Lower lobe of right lung (tissue), 2 donors: Measurements from ENCODE around the gene KRT77. TPM values are rescaled to one million over a fixed set of nuclear protein-coding genes. Genes with fewer than 3 reads are reported as not detected.

ENCODE experiments used
- ATAC-seq, 2 donors: fragments of 200-7000 bp; cut with Tn5 transposase; one replicate each; pipeline ENCODE4 v1.9.1; 2020 to 2022; ENCODE audit warnings: mild to moderate bottlenecking in 2 of 2, moderate library complexity in 2 of 2
- DNase-seq: peaks from one replicate; pipeline ENCODE4 v3.0.0-alpha.2; 2020
- H3K27ac ChIP-seq: fragments of 200-600 bp; one replicate; pipeline ENCODE4 v1.8.0; 2022
- H3K27me3 ChIP-seq: fragments of 200-600 bp; one replicate; pipeline ENCODE4 v1.8.0; 2022; ENCODE audit warnings: low read depth
- H3K36me3 ChIP-seq: fragments of 200-600 bp; one replicate; pipeline ENCODE4 v1.8.0; 2022; ENCODE audit warnings: mild to moderate bottlenecking
- H3K4me1 ChIP-seq: fragments of 200-600 bp; one replicate; pipeline ENCODE4 v1.8.0; 2022
- H3K4me3 ChIP-seq: fragments of 200-600 bp; one replicate; pipeline ENCODE4 v1.8.0; 2022; ENCODE audit warnings: mild to moderate bottlenecking
- H3K9me3 ChIP-seq: fragments of 200-600 bp; one replicate; pipeline ENCODE4 v1.8.0; 2022
- intact Hi-C: fragments of 100-400 bp; cut with DNase I; formaldehyde crosslinking; loops from one replicate; pipeline ENCODE4 v1.11.0; 2022
- total RNA-seq: library from RNA; stranded (reverse); fragmentation: NEBNext Ultra II Directional; extraction: Animal tissue kit (Norgen Biotek cat#: 25700); gene quantifications from one replicate; pipeline ENCODE4 v1.2.1, GENCODE V29; 2021
- TF ChIP-seq, protein P1 (sequence below): fragments of 200-600 bp; IDR thresholded peaks from one replicate; pipeline ENCODE4 v1.8.0; 2022; ENCODE audit warnings: antibody characterized with exemption, mild to moderate bottlenecking
- donor health status: DM: no; HTN: yes; CAD: no; lungs with severe emphysema.

Gene KRT77
- total RNA-seq, 1 donor from 2014 or later = not detected

DNA sequence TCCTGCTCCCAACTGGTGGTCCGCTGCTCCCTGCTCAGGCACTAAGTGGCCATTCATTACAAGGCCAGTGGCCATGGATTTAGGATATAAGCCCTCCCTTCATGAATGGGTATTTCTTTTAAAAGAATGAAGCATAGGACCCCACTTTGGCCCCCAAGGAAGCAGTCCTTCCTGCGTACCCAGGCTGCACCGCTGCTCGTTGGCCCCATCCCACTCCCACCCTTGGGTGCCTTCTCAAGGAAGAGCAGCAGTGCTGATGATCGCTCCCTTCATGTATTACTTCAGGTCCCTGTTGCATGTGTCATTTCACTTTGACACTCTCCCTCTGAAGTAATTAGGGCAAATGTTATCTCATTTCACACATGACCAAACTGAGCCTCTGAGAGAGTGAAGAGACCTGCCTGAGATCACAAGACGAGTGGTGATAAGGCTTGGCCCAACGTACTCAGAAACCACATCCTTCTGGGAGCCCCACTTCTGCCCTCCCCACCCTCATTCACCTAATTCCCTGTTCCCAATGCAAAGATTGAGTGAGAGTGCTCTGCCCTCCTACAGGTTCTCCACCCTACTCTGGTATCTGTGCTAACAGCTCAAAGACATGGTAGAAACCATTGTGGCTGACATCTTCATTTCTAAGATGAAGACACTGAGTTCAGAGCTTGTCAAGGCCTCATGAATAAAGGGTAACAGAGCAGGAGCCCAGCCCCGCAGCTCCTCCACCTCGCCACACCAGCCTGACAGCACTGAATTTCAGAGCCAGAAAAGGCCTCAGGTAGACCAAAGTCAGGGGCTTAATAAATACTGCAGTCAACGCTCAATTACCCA is 41.0 kb downstream of the KRT77 start:
- Histone ChIP-seq H3K36me3 (no peaks in the 10 kb centered on the region), H3K27ac (no peak overlapping the region), H3K4me1 (no peaks in the 10 kb centered on the region), H3K4me3 (no peak overlapping the region), H3K9me3 (no peaks in the 10 kb centered on the region), H3K27me3 (peaks cover under 1% of the 10 kb centered on the region)
- DNase-seq (no peak), ATAC-seq (no peak)
- intact Hi-C loops = no loop called here
- TF ChIP-seq, protein P1, sequence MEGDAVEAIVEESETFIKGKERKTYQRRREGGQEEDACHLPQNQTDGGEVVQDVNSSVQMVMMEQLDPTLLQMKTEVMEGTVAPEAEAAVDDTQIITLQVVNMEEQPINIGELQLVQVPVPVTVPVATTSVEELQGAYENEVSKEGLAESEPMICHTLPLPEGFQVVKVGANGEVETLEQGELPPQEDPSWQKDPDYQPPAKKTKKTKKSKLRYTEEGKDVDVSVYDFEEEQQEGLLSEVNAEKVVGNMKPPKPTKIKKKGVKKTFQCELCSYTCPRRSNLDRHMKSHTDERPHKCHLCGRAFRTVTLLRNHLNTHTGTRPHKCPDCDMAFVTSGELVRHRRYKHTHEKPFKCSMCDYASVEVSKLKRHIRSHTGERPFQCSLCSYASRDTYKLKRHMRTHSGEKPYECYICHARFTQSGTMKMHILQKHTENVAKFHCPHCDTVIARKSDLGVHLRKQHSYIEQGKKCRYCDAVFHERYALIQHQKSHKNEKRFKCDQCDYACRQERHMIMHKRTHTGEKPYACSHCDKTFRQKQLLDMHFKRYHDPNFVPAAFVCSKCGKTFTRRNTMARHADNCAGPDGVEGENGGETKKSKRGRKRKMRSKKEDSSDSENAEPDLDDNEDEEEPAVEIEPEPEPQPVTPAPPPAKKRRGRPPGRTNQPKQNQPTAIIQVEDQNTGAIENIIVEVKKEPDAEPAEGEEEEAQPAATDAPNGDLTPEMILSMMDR = no peak

DNA sequence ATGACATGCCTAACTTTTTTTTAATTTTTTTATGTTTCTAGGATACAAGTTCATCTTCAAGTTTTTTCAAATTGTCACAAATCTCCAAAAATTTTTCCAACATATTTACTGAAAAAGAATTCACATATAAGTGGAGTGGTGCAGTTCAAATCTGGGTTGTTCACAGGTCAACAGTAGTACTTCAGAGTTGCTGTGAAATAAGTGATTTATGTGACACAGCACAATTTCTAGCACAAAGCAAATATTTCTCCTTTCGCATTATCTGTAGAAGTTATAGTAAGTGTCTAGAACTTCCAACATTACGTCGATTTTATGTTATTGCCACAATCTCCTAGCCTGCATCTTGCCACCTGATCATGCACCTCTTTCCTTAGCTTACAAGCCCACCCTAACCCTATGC is 41.7 kb downstream of the KRT77 start:
- H3K27me3 ChIP-seq = no peaks in the 10 kb centered on the region
- H3K4me1 ChIP-seq = no peaks in the 10 kb centered on the region
- intact Hi-C loops = no loop called here
- ATAC-seq (no peak), DNase-seq (no peak)
- no peak overlapping the region for H3K4me3 ChIP-seq
- no peaks in the 10 kb centered on the region for H3K36me3 ChIP-seq
- H3K27ac ChIP-seq = no peak overlapping the region
- TF ChIP-seq, protein P1 = no peak
- no peaks in the 10 kb centered on the region for H3K9me3 ChIP-seq

DNA sequence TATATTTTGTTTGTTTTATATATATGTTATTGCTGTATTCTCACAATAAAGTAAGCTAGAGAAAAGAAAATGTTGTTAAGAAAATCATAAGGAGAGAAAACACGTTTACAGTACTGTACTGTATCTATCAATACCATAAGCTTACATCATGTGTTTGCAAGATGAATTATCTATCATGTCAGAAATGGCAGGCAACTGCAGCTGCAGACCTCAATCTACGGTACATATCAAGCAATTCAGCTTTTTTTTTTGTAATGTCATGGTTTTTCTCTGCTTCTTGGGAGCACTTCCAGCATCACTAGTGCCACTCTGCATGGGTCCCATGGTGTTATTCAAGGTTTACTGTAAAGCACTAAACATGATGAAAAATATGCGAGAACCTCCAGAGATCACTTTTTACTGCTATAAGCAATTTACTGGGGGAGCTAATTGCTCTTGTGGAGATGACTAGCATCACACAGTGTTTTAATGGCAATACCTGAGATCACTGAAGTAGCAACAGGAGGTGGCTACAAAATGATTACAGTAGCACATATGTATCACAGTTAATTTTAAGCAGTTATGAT is 42.3 kb downstream of the KRT77 start:
- intact Hi-C loops = no loop called here
- no peaks in the 10 kb centered on the region for H3K27me3 ChIP-seq

DNA sequence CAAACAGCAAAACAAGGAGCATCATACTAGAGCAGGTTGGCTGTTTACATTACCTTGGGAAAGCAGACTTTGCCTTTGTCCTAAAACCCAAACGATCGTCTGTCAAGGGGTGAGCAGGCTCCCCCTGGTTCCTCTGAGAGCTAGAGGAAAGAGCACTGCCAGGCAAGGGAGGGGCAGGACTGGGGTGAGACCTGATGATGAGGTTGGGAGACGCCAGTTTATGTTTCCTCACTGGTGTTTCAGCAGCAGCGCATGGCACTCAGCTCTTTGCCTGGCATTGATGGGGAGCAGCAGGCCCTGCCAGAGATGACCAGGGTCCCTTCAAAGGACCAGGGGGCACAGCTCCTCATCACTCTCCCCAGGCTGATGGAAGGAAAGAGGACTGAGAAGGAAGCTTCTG is 43.4 kb downstream of the KRT77 start:
- TF ChIP-seq, protein P1 = no peak
- no peaks in the 10 kb centered on the region for H3K27me3 ChIP-seq
- H3K9me3 ChIP-seq = no peaks in the 10 kb centered on the region
- intact Hi-C loops = no loop called here
- DNase-seq (no peak), ATAC-seq (no peak)
- H3K4me1 ChIP-seq = no peaks in the 10 kb centered on the region
- H3K36me3 ChIP-seq = no peaks in the 10 kb centered on the region
- H3K4me3 ChIP-seq = no peak overlapping the region
- H3K27ac ChIP-seq = no peak overlapping the region

More for the DNA sequence above, 42.3 kb downstream of the KRT77 start:
- Histone ChIP-seq H3K4me1 (no peaks in the 10 kb centered on the region), H3K36me3 (no peaks in the 10 kb centered on the region), H3K4me3 (no peak overlapping the region), H3K9me3 (no peaks in the 10 kb centered on the region), H3K27ac (no peak overlapping the region)
- DNase-seq (no peak), ATAC-seq (no peak)
- TF ChIP-seq, protein P1 = no peak

DNA sequence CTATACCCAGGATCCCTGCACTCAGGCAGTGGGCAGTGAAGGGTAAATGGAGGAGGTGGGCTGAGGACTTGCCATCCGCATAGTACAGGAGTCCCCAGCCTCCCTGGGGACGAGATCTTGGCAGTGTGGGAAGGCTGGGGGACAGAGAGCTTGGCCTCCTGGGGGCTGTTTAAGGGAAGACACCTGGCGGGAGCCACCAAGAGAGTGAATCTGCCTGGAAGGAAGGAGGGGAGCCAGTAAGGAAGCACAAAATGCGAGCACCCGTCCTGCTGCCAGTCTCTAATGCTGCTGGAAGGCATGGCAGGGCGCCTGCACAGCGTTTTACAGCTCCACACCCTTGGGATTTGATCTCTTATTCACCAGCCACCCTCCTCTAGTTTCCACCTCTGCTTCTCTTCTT is 43.9 kb downstream of the KRT77 start:
- Histone ChIP-seq H3K4me1 (no peaks in the 10 kb centered on the region), H3K9me3 (no peaks in the 10 kb centered on the region), H3K36me3 (no peaks in the 10 kb centered on the region), H3K4me3 (no peak overlapping the region), H3K27ac (no peak overlapping the region), H3K27me3 (no peaks in the 10 kb centered on the region)
- TF ChIP-seq, protein P1 = no peak
- no peak for ATAC-seq
- no peak for DNase-seq
- intact Hi-C loops = no loop called here
